ENCODE data around the gene SPTAN1.

SPTAN1 gene

GRCh38 chr9:128607642-128608350 lies 55.4 kb downstream of the SPTAN1 start:
- DNase-seq = no peak

- no peak for DNase-seq
These were observed 58.5 kb downstream of the SPTAN1 start for GRCh38 chr9:128610897-128611296.

GRCh38 chr9:128611600-128612394 lies 59.4 kb downstream of the SPTAN1 start:
- no peak for DNase-seq

GRCh38 chr9:128614728-128615127 lies 62.3 kb downstream of the SPTAN1 start:
- no peak for DNase-seq

GRCh38 chr9:128615571-128615970 lies 63.2 kb downstream of the SPTAN1 start:
- no peak for DNase-seq

GRCh38 chr9:128617943-128618342 lies 65.6 kb downstream of the SPTAN1 start:
- DNase-seq = no peak

- no peak for DNase-seq
These were observed 66.7 kb downstream of the SPTAN1 start for GRCh38 chr9:128619127-128619526.

- no peak for DNase-seq
These were observed 67.4 kb downstream of the SPTAN1 start for GRCh38 chr9:128619779-128620178.

- no peak for DNase-seq
These were observed 69.5 kb downstream of the SPTAN1 start for GRCh38 chr9:128621730-128622455.

- no peak for DNase-seq
These were observed 72.2 kb downstream of the SPTAN1 start for GRCh38 chr9:128624566-128624965.

GRCh38 chr9:128625391-128626146 lies 73.2 kb downstream of the SPTAN1 start:
- no peak for DNase-seq

GRCh38 chr9:128626181-128626580 lies 73.8 kb downstream of the SPTAN1 start:
- DNase-seq = no peak

- DNase-seq = no peak
These were observed 74.8 kb downstream of the SPTAN1 start for GRCh38 chr9:128627127-128627715.

GRCh38 chr9:128627906-128628305 lies 75.5 kb downstream of the SPTAN1 start:
- no peak for DNase-seq

GRCh38 chr9:128628471-128629048 lies 76.2 kb downstream of the SPTAN1 start:
- DNase-seq = no peak

- DNase-seq = no peak
These were observed 76.7 kb downstream of the SPTAN1 start for GRCh38 chr9:128629136-128629535.

GRCh38 chr9:128629852-128630545 lies 77.6 kb downstream of the SPTAN1 start:
- no peak for DNase-seq

GRCh38 chr9:128631636-128632035 lies 79.2 kb downstream of the SPTAN1 start:
- no peak for DNase-seq

- DNase-seq = no peak
These were observed 79.7 kb downstream of the SPTAN1 start for GRCh38 chr9:128632066-128632465.

- DNase-seq = no peak
These were observed 80.1 kb downstream of the SPTAN1 start for GRCh38 chr9:128632486-128632885.

GRCh38 chr9:128633057-128633456 lies 80.7 kb downstream of the SPTAN1 start:
- no peak for DNase-seq

GRCh38 chr9:128633601-128634000 lies 81.2 kb downstream of the SPTAN1 start:
- DNase-seq = no peak
